Measurements from ENCODE around the gene DUSP28. TPM values are rescaled to one million over a fixed set of nuclear protein-coding genes. Genes with fewer than 3 reads are reported as not detected.

Gene DUSP28
- total and polyA plus RNA-seq, 2 donors (not counting 1 experiment from before 2014, with no cell fraction given) = 19.0 to 19.1 TPM

DNA sequence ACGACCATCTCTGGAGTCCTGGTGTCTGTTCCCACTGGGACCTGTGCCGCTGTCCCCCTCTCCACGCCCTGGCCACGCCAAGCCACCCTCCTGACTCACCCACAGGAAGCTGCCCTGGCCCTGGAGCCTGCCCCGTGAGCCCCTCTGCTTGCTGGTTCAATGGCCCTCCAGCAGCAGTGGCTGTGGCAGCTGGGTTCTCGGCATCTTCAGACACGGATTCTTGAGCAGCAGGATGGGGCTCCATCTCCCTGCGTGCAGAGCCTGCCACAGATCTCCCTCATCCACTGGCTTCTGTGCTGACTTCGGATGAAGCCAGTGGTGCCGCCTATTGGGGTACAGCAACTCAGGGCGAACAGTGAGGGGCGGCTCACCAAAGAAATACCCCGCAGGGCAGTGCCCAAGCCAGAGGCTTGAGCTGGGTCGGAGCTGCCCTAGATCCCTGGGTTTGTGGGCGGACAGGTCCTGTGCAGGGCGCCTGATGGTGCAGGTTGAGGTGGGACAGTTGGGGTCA is 40.3 kb downstream of the DUSP28 start:
- H3K27me3 Mint-ChIP-seq = no peaks in the 10 kb centered on the region
- no peak for DNase-seq
- Histone ChIP-seq H4K20me1 (ENCODE audit: control insufficient read depth, insufficient read depth, low read length, poor library complexity, severe bottlenecking) (peaks cover 9% of the 10 kb centered on the region), H3K27me3 (replicated peaks in 1 of 4; ENCODE audit: control extremely low read depth in 1 of 4, control insufficient read depth in 3 of 4, insufficient read depth in 4 of 4, low read length in 3 of 4) (no peaks in the 10 kb centered on the region), H3K79me2 (ENCODE audit: control insufficient read depth, insufficient read depth, low read length) (no peaks in the 10 kb centered on the region), H3K4me3 (ENCODE audit: control extremely low read depth in 1 of 5, extremely low read depth in 1 of 5, insufficient read depth in 1 of 5, low read depth in 2 of 5, low read length in 4 of 5) (no peak overlapping the region), H2AFZ (ENCODE audit: insufficient read depth, low read depth, low read length, poor library complexity, severe bottlenecking) (no peak overlapping the region), H3K4me1 (ENCODE audit: control insufficient read depth in 2 of 2, insufficient read depth in 2 of 2, low read length in 2 of 2) (no peaks in the 10 kb centered on the region), H3K4me2 (replicated peaks; ENCODE audit: low read depth, low read length, poor library complexity, severe bottlenecking) (no peak overlapping the region), H3K36me3 (replicated peaks in 1 of 2; ENCODE audit: control extremely low read depth in 1 of 2, control insufficient read depth in 1 of 2, extremely low read depth in 1 of 2, insufficient read depth in 2 of 2, low read length in 1 of 2) (peaks cover 0 to 25% of the 10 kb centered on the region in 2 experiments), H3K27ac (ENCODE audit: low read length in 2 of 2) (no peak overlapping the region), H3K9me3 (ENCODE audit: control extremely low read depth in 1 of 3, control insufficient read depth in 2 of 3, insufficient read depth in 1 of 3, low read length in 2 of 3) (no peaks in the 10 kb centered on the region), H3K9ac (ENCODE audit: low read length) (no peak overlapping the region)
- POLR2A ChIA-PET = no interaction called here
- 98% methylated on average over 16 of the region's 16 CpGs for WGBS (ENCODE audit: insufficient coverage)
- H3K4me3 Mint-ChIP-seq = no peak overlapping the region
- no peaks in the 10 kb centered on the region for H3K4me1 Mint-ChIP-seq
- ATAC-seq (ENCODE audit: low read depth) = no peak
- H3K9me3 Mint-ChIP-seq (ENCODE audit: insufficient read depth) = no peaks in the 10 kb centered on the region
- H3K27ac Mint-ChIP-seq = no peak overlapping the region
- CTCF ChIA-PET = no interaction called here
- TF ChIP-seq, protein P1, sequence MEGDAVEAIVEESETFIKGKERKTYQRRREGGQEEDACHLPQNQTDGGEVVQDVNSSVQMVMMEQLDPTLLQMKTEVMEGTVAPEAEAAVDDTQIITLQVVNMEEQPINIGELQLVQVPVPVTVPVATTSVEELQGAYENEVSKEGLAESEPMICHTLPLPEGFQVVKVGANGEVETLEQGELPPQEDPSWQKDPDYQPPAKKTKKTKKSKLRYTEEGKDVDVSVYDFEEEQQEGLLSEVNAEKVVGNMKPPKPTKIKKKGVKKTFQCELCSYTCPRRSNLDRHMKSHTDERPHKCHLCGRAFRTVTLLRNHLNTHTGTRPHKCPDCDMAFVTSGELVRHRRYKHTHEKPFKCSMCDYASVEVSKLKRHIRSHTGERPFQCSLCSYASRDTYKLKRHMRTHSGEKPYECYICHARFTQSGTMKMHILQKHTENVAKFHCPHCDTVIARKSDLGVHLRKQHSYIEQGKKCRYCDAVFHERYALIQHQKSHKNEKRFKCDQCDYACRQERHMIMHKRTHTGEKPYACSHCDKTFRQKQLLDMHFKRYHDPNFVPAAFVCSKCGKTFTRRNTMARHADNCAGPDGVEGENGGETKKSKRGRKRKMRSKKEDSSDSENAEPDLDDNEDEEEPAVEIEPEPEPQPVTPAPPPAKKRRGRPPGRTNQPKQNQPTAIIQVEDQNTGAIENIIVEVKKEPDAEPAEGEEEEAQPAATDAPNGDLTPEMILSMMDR (IDR thresholded peaks at IDR 0.05) = no peak
- TF ChIP-seq EZH2 (IDR thresholded peaks at IDR 0.05; ENCODE audit: borderline replicate concordance, insufficient read depth, low read depth, low read length, poor library complexity, severe bottlenecking) = no peak
- intact Hi-C loops (cut with micrococcal nuclease) = no loop called here

DNA sequence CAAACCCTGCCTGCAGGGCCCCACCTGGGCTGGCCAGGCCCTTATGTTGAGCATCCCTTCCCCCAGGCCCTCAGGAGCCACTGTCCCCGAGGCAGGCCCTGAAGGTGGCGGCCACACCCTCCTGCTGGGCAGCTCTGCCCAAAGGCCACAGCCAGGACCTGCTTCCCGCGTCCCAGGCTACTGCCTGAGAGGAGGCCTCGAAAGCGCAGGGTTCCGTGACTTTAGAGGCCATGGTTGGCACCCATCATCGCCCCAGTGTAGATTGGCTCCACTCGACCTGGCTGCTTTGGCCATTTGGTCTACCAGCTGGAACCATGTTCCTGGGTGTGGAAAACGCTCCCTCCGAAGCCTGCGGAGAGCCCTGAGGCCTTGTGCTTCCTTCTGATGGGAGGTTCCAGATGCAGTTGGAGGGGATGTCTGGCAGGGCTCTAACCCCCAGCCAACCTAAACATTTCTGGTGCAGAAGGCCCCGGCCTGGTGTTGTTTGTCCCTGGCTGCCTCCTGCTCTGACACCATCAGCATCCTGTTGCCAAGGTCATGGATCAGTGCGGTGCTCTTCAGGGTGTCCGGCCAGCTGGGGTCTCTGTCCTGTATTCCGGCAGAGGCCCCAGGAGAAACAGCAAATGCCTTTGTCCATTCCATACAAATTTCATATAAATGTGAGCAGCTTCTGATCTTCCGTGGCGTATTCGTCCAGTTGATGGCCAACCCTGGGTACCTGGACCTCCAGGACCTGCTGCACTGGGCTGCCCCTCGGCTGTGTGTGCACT is 41.1 kb downstream of the DUSP28 start:
- CTCF ChIA-PET = no interaction called here
- H3K79me2 ChIP-seq (ENCODE audit: control insufficient read depth, insufficient read depth, low read length) = no peaks in the 10 kb centered on the region
- no peaks in the 10 kb centered on the region for H3K9me3 Mint-ChIP-seq (ENCODE audit: insufficient read depth)
- H3K4me2 ChIP-seq (replicated peaks; ENCODE audit: low read depth, low read length, poor library complexity, severe bottlenecking) = no peak overlapping the region
- no peaks in the 10 kb centered on the region for H3K9me3 ChIP-seq (ENCODE audit: control extremely low read depth in 1 of 3, control insufficient read depth in 2 of 3, insufficient read depth in 1 of 3, low read length in 2 of 3)
- H3K4me1 Mint-ChIP-seq = no peaks in the 10 kb centered on the region
- peaks cover 0 to 18% of the 10 kb centered on the region in 2 experiments for H3K36me3 ChIP-seq (replicated peaks in 1 of 2; ENCODE audit: control extremely low read depth in 1 of 2, control insufficient read depth in 1 of 2, extremely low read depth in 1 of 2, insufficient read depth in 2 of 2, low read length in 1 of 2)
- no peaks in the 10 kb centered on the region for H3K27me3 Mint-ChIP-seq
- DNase-seq = no peak
- no peak for ATAC-seq (ENCODE audit: low read depth)
- no peak overlapping the region for H3K4me3 Mint-ChIP-seq
- H2AFZ ChIP-seq (ENCODE audit: insufficient read depth, low read depth, low read length, poor library complexity, severe bottlenecking) = no peak overlapping the region
- WGBS (ENCODE audit: insufficient coverage) = 96% methylated on average over 20 of the region's 20 CpGs
- intact Hi-C loops (cut with micrococcal nuclease) = no loop called here
- no peaks in the 10 kb centered on the region for H3K4me1 ChIP-seq (ENCODE audit: control insufficient read depth in 2 of 2, insufficient read depth in 2 of 2, low read length in 2 of 2)
- H3K27me3 ChIP-seq (replicated peaks in 1 of 4; ENCODE audit: control extremely low read depth in 1 of 4, control insufficient read depth in 3 of 4, insufficient read depth in 4 of 4, low read length in 3 of 4) = no peaks in the 10 kb centered on the region
- H3K4me3 ChIP-seq (ENCODE audit: control extremely low read depth in 1 of 5, extremely low read depth in 1 of 5, insufficient read depth in 1 of 5, low read depth in 2 of 5, low read length in 4 of 5) = no peak overlapping the region
- peaks cover 2% of the 10 kb centered on the region for H4K20me1 ChIP-seq (ENCODE audit: control insufficient read depth, insufficient read depth, low read length, poor library complexity, severe bottlenecking)
- H3K27ac ChIP-seq (ENCODE audit: low read length in 2 of 2) = no peak overlapping the region
- TF ChIP-seq, protein P1 (IDR thresholded peaks at IDR 0.05) = no peak
- no peak for TF ChIP-seq EZH2 (IDR thresholded peaks at IDR 0.05; ENCODE audit: borderline replicate concordance, insufficient read depth, low read depth, low read length, poor library complexity, severe bottlenecking)
- no peak overlapping the region for H3K27ac Mint-ChIP-seq
- no peak overlapping the region for H3K9ac ChIP-seq (ENCODE audit: low read length)
- POLR2A ChIA-PET = no interaction called here

Data from B cell (primary cell).